Measurements from ENCODE around the gene MOB3A.

The MOB3A gene

GRCh38 chr19:2049741-2050348 lies 46.3 kb downstream of the MOB3A start:
- in situ Hi-C loops (cut with MboI; ENCODE audit: low pct_unique_long_range_greater_than_20kb, low sequenced_read_pairs, unreplicated experiment), result no loop called here
- no peak for TF ChIP-seq CTCF (IDR thresholded peaks at IDR 0.05; ENCODE audit: extremely low read depth, insufficient read depth, missing control alignments)
- DNase-seq (ENCODE audit: low spot score), result peak; percentile 79

GRCh38 chr19:2048959-2049740 lies 47.0 kb downstream of the MOB3A start:
- DNase-seq (ENCODE audit: low spot score), result no peak
- in situ Hi-C loops (cut with MboI; ENCODE audit: low pct_unique_long_range_greater_than_20kb, low sequenced_read_pairs, unreplicated experiment), result no loop called here
- TF ChIP-seq CTCF (IDR thresholded peaks at IDR 0.05; ENCODE audit: extremely low read depth, insufficient read depth, missing control alignments), result no peak

GRCh38 chr19:2048104-2048958 lies 47.8 kb downstream of the MOB3A start:
- no peak for DNase-seq (ENCODE audit: low spot score)
- no peak for TF ChIP-seq CTCF (IDR thresholded peaks at IDR 0.05; ENCODE audit: extremely low read depth, insufficient read depth, missing control alignments)
- in situ Hi-C loops (cut with MboI; ENCODE audit: low pct_unique_long_range_greater_than_20kb, low sequenced_read_pairs, unreplicated experiment), result no loop called here

- no peak for DNase-seq (ENCODE audit: low spot score)
- no peak for TF ChIP-seq CTCF (IDR thresholded peaks at IDR 0.05; ENCODE audit: extremely low read depth, insufficient read depth, missing control alignments)
- in situ Hi-C loops (cut with MboI; ENCODE audit: low pct_unique_long_range_greater_than_20kb, low sequenced_read_pairs, unreplicated experiment), result no loop called here
These were observed 48.5 kb downstream of the MOB3A start for GRCh38 chr19:2047449-2048103.

- peak; percentile 42 for TF ChIP-seq CTCF (IDR thresholded peaks at IDR 0.05; ENCODE audit: extremely low read depth, insufficient read depth, missing control alignments)
- in situ Hi-C loops (cut with MboI; ENCODE audit: low pct_unique_long_range_greater_than_20kb, low sequenced_read_pairs, unreplicated experiment), result no loop called here
- no peak for DNase-seq (ENCODE audit: low spot score)
These were observed 49.1 kb downstream of the MOB3A start for GRCh38 chr19:2047076-2047448.
